ENCODE results near the gene TRNP1. TPM values are rescaled to one million over a fixed set of nuclear protein-coding genes. Genes with fewer than 3 reads are reported as not detected.

TRNP1 gene
- total and polyA plus RNA-seq, 10 of the 15 experiments (the other 5 are each of a cell fraction or from before 2014, with no cell fraction given), result 0.13 TPM; not detected in 9

GRCh38 chr1:27038020-27038419, 44.5 kb downstream of the TRNP1 start (continued):
- no peak for TF ChIP-seq CUX1 (IDR thresholded peaks at IDR 0.05; ENCODE audit: insufficient replicate concordance, low read depth, low read length)
- no peak for TF ChIP-seq USF1 (IDR thresholded peaks at IDR 0.05; ENCODE audit: borderline replicate concordance, extremely low read length, insufficient read depth, low read depth, low read length)
- TF ChIP-seq USF2 (IDR thresholded peaks at IDR 0.05; ENCODE audit: borderline replicate concordance, low read depth, low read length), result no peak
- TF ChIP-seq FOXK2 (IDR thresholded peaks at IDR 0.05), result no peak
- no peak for TF ChIP-seq POLR2A (IDR thresholded peaks at IDR 0.05; ENCODE audit: low read depth, low read length)
- TF ChIP-seq ETV6 (conservative IDR thresholded peaks at IDR 0.05 in 1 of 2, IDR thresholded peaks at IDR 0.05 in 1 of 2; ENCODE audit: borderline replicate concordance in 1 of 2, low read depth in 1 of 2), result no peak

Data from GM12878 (cell line).